VCaP (cell line): ENCODE data around the gene CHST11.

Experiments used
- H3K27ac ChIP-seq: fragments of 450-650 bp; 2 replicates; pipeline ENCODE4 v1.5.1; 2017
- TF ChIP-seq, protein P1 (sequence below): fragments of 450-650 bp; conservative IDR thresholded peaks from 2 replicates; pipeline ENCODE4 v1.5.1; 2017; ENCODE audit warnings: mild to moderate bottlenecking, moderate library complexity

CHST11 gene

DNA sequence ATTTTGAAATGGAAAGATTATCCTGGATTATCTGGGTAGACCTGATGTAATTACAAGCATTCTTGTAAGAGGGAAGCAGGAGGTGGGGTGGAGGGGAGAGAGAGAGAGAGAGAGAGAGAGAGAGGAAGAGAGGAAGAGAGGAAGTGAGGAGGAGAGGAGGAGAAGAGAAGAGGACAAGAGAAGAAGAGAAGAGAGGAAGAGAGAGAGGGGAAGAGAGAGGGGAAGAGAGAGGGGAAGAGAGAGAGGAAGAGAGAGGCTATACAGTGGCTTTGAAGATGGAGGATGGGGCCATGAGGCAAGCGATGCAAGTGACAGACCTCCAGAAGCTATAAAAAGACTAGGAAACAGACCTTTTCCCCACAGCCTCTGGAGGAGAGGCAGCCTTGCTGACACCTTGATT is 13.7 kb upstream of the CHST11 start:
- TF ChIP-seq, protein P1, sequence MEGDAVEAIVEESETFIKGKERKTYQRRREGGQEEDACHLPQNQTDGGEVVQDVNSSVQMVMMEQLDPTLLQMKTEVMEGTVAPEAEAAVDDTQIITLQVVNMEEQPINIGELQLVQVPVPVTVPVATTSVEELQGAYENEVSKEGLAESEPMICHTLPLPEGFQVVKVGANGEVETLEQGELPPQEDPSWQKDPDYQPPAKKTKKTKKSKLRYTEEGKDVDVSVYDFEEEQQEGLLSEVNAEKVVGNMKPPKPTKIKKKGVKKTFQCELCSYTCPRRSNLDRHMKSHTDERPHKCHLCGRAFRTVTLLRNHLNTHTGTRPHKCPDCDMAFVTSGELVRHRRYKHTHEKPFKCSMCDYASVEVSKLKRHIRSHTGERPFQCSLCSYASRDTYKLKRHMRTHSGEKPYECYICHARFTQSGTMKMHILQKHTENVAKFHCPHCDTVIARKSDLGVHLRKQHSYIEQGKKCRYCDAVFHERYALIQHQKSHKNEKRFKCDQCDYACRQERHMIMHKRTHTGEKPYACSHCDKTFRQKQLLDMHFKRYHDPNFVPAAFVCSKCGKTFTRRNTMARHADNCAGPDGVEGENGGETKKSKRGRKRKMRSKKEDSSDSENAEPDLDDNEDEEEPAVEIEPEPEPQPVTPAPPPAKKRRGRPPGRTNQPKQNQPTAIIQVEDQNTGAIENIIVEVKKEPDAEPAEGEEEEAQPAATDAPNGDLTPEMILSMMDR = no peak

DNA sequence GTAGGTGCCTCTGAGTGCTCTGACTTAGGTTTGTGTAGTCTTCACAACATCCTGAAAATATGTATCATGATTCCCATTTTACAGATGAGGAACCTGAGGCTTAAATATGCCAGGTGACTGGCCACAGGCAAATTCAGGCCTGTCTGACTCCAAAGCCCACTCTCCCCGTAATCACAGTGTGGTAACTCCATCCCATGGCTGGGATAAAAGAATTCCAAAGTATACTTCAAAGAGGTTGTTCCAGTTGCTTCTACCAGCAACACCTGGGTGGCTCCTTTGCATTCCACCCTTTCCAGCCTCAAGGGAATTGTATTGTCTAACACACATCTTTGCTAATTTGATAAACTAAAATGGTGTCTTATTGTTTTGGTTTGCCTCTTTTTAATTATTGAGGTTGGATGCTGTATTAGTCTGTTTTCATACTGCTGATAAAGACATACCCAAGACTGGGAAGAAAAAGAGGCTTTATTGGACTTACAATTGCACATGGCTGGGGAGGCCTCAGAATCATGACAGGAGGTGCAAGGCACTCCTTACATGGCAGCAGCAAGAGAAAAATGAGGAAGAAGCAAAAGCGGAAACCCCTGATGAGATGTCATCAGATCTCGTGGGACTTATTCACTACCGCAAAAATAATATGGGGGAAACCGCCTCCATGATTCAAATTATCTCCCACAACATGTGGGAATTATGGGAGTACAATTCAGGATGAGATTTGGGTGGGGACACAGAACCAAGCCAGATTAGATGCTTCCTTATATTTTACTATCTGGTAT is 9.9 kb upstream of the CHST11 start:
- H3K27ac ChIP-seq = no peak overlapping the region
- TF ChIP-seq, protein P1 = no peak

More for the DNA sequence above, 13.7 kb upstream of the CHST11 start:
- no peak overlapping the region for H3K27ac ChIP-seq

GRCh38 chr12:104448031-104448430 is 8.7 kb upstream of the CHST11 start:
- TF ChIP-seq, protein P1 = no peak

GRCh38 chr12:104448451-104448850 is 8.3 kb upstream of the CHST11 start:
- no peak overlapping the region for H3K27ac ChIP-seq
- TF ChIP-seq, protein P1 = no peak

More at GRCh38 chr12:104448031-104448430, 8.7 kb upstream of the CHST11 start:
- no peak overlapping the region for H3K27ac ChIP-seq

- no peak overlapping the region for H3K27ac ChIP-seq
- TF ChIP-seq, protein P1 = no peak
Observed at GRCh38 chr12:104450700-104451099, 6.0 kb upstream of the CHST11 start.

GRCh38 chr12:104452087-104452486 is 4.7 kb upstream of the CHST11 start:
- H3K27ac ChIP-seq = no peak overlapping the region
- TF ChIP-seq, protein P1 = no peak

DNA sequence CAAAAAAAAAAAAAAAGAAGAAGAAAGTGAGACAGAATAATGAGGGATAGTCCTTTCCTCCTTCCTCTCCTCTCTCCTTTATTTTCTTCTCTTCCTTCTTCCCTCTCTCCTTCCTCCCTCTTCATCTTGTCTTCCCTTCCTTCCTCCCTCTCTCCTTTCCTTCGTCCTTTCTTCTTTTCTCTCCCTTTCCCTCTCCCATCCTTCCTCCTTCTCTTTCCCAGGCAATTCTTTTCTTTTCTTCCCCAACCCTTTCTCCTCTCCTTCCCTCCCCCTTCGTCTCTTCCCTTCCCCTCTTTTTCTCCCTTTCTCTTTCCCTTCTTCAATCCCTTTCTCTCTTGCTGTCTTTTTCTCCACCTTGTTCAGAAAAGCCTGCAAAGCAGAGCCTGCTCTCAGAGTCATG is 3.6 kb upstream of the CHST11 start:
- TF ChIP-seq, protein P1 = no peak
- H3K27ac ChIP-seq = no peak overlapping the region
